Chondrocyte (in vitro differentiated cells): ENCODE measurements around the gene PKD1. TPM values are rescaled to one million over a fixed set of nuclear protein-coding genes. Genes with fewer than 3 reads are reported as not detected.
"Not testable (repeated sequence)": the region's sequence is repeated elsewhere in the genome, so short reads cannot be mapped to it uniquely, and the experiment has no call there.

Experiments
- DNase-seq: peaks from one replicate; pipeline ENCODE4 v3.0.0; 2021; ENCODE audit warnings: mixed read lengths, low spot score
- H3K27ac Mint-ChIP-seq: one replicate; pipeline ENCODE4 v1.8.0; 2021; ENCODE audit warnings: mild to moderate bottlenecking, moderate library complexity, mixed read lengths; ENCODE audit not compliant: unreplicated experiment
- H3K27me3 Mint-ChIP-seq: 2 replicates; pipeline ENCODE4 v1.8.0; 2021; ENCODE audit warnings: low read depth, mixed read lengths
- H3K36me3 Mint-ChIP-seq: 2 replicates; pipeline ENCODE4 v1.8.0; 2021; ENCODE audit warnings: low read depth, mixed read lengths
- H3K4me1 Mint-ChIP-seq: 2 replicates; pipeline ENCODE4 v1.8.0; 2021; ENCODE audit warnings: low read depth, mild to moderate bottlenecking, mixed read lengths
- H3K4me3 Mint-ChIP-seq: one replicate; pipeline ENCODE4 v1.8.0; 2021; ENCODE audit warnings: mild to moderate bottlenecking, moderate library complexity, mixed read lengths; ENCODE audit not compliant: unreplicated experiment
- H3K9me3 Mint-ChIP-seq: 2 replicates; pipeline ENCODE4 v1.8.0; 2021; ENCODE audit warnings: low read depth, mixed read lengths
- total RNA-seq: library from RNA; stranded (reverse); gene quantifications from 3 replicates; pipeline ENCODE4 v1.2.1, GENCODE V29; 2021
- TF ChIP-seq, protein P1 (sequence below): fragments of 200-600 bp; sonication (generic); IDR thresholded peaks from 2 replicates; pipeline ENCODE4 v1.5.0; 2021; ENCODE audit warnings: antibody characterized with exemption, mild to moderate bottlenecking, moderate library complexity

Gene PKD1
- total RNA-seq, 1 donor from 2014 or later = 230 TPM

GRCh38 chr16:2143878-2144485, 8.3 kb upstream of the PKD1 start:
- Mint-ChIP-seq H3K36me3 (no peaks in the 10 kb centered on the region), H3K4me3 (no peak overlapping the region), H3K27me3 (no peaks in the 10 kb centered on the region), H3K4me1 (peaks cover 6% of the 10 kb centered on the region), H3K9me3 (no peaks in the 10 kb centered on the region), H3K27ac (no peak overlapping the region)
- no peak for DNase-seq
- TF ChIP-seq, protein P1, sequence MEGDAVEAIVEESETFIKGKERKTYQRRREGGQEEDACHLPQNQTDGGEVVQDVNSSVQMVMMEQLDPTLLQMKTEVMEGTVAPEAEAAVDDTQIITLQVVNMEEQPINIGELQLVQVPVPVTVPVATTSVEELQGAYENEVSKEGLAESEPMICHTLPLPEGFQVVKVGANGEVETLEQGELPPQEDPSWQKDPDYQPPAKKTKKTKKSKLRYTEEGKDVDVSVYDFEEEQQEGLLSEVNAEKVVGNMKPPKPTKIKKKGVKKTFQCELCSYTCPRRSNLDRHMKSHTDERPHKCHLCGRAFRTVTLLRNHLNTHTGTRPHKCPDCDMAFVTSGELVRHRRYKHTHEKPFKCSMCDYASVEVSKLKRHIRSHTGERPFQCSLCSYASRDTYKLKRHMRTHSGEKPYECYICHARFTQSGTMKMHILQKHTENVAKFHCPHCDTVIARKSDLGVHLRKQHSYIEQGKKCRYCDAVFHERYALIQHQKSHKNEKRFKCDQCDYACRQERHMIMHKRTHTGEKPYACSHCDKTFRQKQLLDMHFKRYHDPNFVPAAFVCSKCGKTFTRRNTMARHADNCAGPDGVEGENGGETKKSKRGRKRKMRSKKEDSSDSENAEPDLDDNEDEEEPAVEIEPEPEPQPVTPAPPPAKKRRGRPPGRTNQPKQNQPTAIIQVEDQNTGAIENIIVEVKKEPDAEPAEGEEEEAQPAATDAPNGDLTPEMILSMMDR = no peak

DNA sequence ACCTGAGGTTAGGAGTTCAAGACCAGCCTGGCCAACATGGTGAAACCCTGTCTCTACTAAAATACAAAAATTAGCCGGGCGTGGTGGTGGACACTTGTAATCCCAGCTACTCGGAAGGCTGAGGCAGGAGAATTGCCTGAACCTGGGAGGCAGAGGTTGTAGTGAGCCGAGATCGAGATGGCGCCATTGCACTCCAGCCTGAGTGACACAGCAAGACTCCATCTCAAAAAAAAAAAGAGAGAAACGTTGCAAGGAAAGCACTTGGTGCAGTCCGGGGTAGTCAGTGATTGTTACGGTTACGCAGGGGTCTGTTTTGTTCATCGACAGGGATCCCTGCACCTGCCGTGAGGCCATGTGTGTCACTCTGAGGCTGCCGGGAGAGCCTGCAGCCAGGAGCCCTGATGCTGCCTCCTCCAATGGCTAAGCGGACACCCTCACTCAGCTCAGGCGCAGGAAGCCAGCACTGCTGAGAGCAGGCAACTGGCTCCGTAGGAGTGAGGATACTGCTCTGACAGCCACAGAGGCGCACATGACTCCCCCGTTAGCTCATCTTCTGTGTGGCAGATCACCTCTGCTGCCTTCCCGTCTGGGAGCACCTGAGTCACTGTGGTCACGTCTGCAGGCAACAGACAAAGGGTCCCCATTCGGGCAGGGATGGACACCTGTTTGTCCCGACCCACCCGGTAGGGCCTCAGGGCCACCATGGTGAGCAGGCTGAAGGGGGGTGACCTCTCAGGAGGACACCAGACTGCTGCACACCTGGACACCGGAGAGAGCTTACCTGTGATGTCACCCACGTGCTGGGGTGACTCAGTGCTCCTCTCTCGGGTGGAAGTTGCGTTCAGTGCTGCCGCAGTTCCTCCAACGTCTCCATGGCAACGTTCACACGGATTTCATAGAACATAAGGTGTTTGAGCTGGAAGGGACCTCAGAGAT, 7.5 kb upstream of the PKD1 start:
- H3K9me3 Mint-ChIP-seq = no peaks in the 10 kb centered on the region
- no peaks in the 10 kb centered on the region for H3K27me3 Mint-ChIP-seq
- no peaks in the 10 kb centered on the region for H3K36me3 Mint-ChIP-seq
- no peak overlapping the region for H3K4me3 Mint-ChIP-seq
- H3K4me1 Mint-ChIP-seq = peaks cover 6% of the 10 kb centered on the region
- TF ChIP-seq, protein P1 = no peak
- DNase-seq = no peak
- no peak overlapping the region for H3K27ac Mint-ChIP-seq

GRCh38 chr16:2135071-2135470, 627 bp downstream of the PKD1 start:
- DNase-seq, H3K36me3 Mint-ChIP-seq, H3K27me3 Mint-ChIP-seq, H3K9me3 Mint-ChIP-seq, H3K4me1 Mint-ChIP-seq: not testable (repeated sequence)
- Mint-ChIP-seq H3K4me3 (peak overlapping the region; percentile 84), H3K27ac (peak overlapping the region; percentile 76)

GRCh38 chr16:2133797-2134196, 1.9 kb downstream of the PKD1 start:
- not testable (repeated sequence) for H3K36me3 Mint-ChIP-seq, DNase-seq, H3K27me3 Mint-ChIP-seq, H3K9me3 Mint-ChIP-seq
- Mint-ChIP-seq H3K4me3 (peak overlapping the region; percentile 65), H3K27ac (peak overlapping the region; percentile 88), H3K4me1 (peaks cover 20% of the 10 kb centered on the region)

DNA sequence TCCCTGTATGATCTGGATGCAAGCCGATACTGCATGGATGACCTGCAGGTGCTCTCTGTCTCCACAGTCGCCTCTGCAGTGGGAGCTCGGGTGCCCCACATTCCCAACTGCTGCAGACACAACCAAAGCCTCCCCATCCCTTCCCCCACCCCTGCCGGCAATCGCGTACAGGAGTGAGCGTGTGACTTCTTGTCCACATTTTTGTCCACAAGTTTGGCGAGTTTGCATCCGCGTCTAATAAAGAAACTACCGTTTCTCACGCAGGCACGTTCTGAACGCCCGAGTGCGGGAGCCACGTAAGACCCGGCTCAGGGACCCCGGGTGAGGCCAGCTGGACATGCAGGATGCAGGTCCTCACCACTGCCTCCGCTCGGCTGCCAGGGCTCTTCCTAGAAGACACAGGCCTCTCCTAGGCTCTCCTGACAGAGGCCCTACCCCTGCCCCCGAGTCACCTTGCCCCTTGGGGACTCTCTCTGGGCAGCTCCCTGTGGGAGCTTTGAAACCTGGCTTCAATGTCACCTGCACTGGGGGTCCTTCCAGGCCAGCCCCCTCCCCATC, 5.7 kb downstream of the PKD1 start:
- H3K9me3 Mint-ChIP-seq, H3K27me3 Mint-ChIP-seq, DNase-seq, H3K36me3 Mint-ChIP-seq: not testable (repeated sequence)
- peak overlapping the region; percentile 92 for H3K27ac Mint-ChIP-seq
- H3K4me3 Mint-ChIP-seq = peak overlapping the region; percentile 40
- H3K4me1 Mint-ChIP-seq = peaks cover 44% of the 10 kb centered on the region

DNA sequence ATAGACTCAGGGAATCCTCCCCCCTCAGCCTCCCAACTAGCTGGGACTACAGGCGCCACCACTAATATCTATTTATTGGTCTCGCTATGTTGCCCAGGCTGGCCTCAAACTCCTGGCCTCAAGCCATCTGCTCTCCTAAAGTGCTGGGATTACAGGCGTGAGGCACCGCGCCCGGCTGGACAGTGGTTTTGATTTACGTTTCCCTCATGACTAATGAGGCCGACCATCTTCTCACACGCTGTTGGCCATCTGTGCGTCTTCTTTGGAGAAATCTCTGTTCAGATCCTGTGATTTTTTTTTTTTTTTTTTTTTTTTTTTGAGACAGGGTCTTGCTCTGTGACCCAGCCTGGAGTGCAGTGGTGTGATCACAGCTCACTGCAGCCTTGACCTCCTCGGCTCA, 6.4 kb downstream of the PKD1 start:
- not testable (repeated sequence) for H3K27me3 Mint-ChIP-seq, DNase-seq, H3K9me3 Mint-ChIP-seq, H3K36me3 Mint-ChIP-seq
- H3K4me3 Mint-ChIP-seq = peak overlapping the region; percentile 66
- peak overlapping the region; percentile 92 for H3K27ac Mint-ChIP-seq
- peaks cover 47% of the 10 kb centered on the region for H3K4me1 Mint-ChIP-seq

GRCh38 chr16:2127630-2128280, 7.9 kb downstream of the PKD1 start:
- Mint-ChIP-seq H3K4me1 (peaks cover 47% of the 10 kb centered on the region), H3K27ac (peak overlapping the region; percentile 66)
- not testable (repeated sequence) for H3K36me3 Mint-ChIP-seq, H3K27me3 Mint-ChIP-seq, DNase-seq, H3K4me3 Mint-ChIP-seq, H3K9me3 Mint-ChIP-seq

DNA sequence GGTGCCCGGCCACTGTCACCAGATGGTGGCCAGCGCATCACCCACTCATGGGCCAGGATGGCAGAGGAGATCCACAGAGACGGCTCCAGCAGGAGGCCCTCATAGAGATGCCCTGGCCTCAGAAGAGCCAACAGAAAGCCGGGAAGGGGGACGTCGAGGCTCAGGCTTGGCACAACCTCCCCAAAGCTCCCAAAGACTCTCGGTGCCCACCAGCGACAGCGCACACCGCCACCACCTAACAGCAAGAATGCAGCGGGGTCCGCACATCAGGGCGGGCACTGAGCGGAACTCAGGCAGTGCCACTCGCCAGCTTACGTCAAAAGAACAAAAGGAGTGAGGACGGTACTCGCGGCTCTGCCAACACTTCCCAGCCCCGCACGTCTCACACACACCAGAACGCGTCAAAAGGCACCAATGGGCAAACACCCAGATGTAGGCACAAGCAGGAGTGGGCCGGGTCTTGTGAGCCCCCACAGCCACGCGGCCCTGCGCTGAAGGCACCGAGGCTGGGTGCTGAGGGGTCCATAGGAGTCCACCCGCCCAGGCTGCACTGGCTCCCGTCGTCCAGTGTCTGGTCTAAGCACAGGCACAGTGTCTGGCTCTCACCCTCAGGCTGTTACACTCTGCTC, 8.7 kb downstream of the PKD1 start:
- H3K27me3 Mint-ChIP-seq, H3K36me3 Mint-ChIP-seq, DNase-seq, H3K9me3 Mint-ChIP-seq: not testable (repeated sequence)
- Mint-ChIP-seq H3K27ac (peak overlapping the region; percentile 95), H3K4me3 (peak overlapping the region; percentile 22), H3K4me1 (peaks cover 47% of the 10 kb centered on the region)

- H3K9me3 Mint-ChIP-seq, H3K27me3 Mint-ChIP-seq, DNase-seq, H3K4me3 Mint-ChIP-seq, H3K36me3 Mint-ChIP-seq: not testable (repeated sequence)
- peaks cover 52% of the 10 kb centered on the region for H3K4me1 Mint-ChIP-seq
- peak overlapping the region; percentile 95 for H3K27ac Mint-ChIP-seq
Measured at GRCh38 chr16:2126161-2126743, 9.4 kb downstream of the PKD1 start.

DNA sequence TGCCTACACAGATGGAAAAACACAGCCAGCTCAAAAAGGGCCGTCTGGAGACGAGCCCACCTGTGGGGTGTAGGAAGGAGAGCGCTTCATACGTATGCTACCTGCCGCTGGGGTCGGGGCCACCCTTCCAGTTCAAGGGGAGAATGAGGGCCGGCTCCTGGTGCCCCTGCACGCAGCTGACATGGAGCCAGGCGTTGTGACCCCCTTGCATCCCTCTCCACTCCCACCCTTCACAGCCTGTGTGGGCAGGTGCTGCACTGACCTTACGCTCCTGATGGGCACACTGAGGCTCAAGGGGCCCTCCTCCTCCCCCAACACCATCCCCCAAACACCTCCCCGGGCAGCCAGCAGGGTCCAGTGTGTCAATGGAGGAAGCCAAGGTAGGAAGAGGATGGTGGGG, 10.1 kb downstream of the PKD1 start:
- DNase-seq, H3K9me3 Mint-ChIP-seq, H3K36me3 Mint-ChIP-seq, H3K27me3 Mint-ChIP-seq: not testable (repeated sequence)
- peak overlapping the region; percentile 62 for H3K4me3 Mint-ChIP-seq
- H3K27ac Mint-ChIP-seq = peak overlapping the region; percentile 95
- peaks cover 53% of the 10 kb centered on the region for H3K4me1 Mint-ChIP-seq
